Measurements from ENCODE around the gene CCR2.

- TF ChIP-seq CTCF (IDR thresholded peaks at IDR 0.05) = no peak
- no peak for TF ChIP-seq POLR2AphosphoS5 (IDR thresholded peaks at IDR 0.05; ENCODE audit: insufficient read depth in 1 of 2, low read depth in 1 of 2)
- no peak for TF ChIP-seq POLR2A (IDR thresholded peaks at IDR 0.05)
Observed at GRCh38 chr3:46334741-46335478, 19.0 kb upstream of the CCR2 start.
